Medulla oblongata (tissue), 1 donor: ENCODE data around the gene NOTO.

Experiments
- DNase-seq: peaks from one replicate; pipeline ENCODE4 v3.0.0-alpha.2; 2015; ENCODE audit errors: extremely low spot score

NOTO gene

GRCh38 chr2:73257425-73258125, 55.2 kb downstream of the NOTO start:
- DNase-seq: no peak

- no peak for DNase-seq
Observed at GRCh38 chr2:73258186-73258912, 56.0 kb downstream of the NOTO start.

- DNase-seq: no peak
Observed at GRCh38 chr2:73258913-73259215, 56.5 kb downstream of the NOTO start.

GRCh38 chr2:73259276-73259675, 56.9 kb downstream of the NOTO start:
- no peak for DNase-seq

- DNase-seq: no peak
Observed at GRCh38 chr2:73259704-73260337, 57.4 kb downstream of the NOTO start.

- peak; percentile 21 for DNase-seq
Observed at GRCh38 chr2:73260338-73260984, 58.1 kb downstream of the NOTO start.
